GM18499 (cell line): ENCODE data around the gene LRRC47.
A peak's percentile ranks its signal among the peaks of the same experiment; 100 is the strongest.

Experiments used
- ATAC-seq: cut with Tn5 transposase; IDR thresholded peaks from one replicate; pipeline ENCODE4 v1.9.1; 2021; ENCODE audit warnings: moderate number of reproducible peaks; ENCODE audit not compliant: insufficient read depth, unreplicated experiment

The LRRC47 gene

GRCh38 chr1:3796215-3797061 is at the start of gene LRRC47:
Gene LRRC47 (minus strand): TSS chr1:3796498. CDS start chr1:3796476, 22 bp downstream.
- ATAC-seq, result peak; percentile 87

DNA sequence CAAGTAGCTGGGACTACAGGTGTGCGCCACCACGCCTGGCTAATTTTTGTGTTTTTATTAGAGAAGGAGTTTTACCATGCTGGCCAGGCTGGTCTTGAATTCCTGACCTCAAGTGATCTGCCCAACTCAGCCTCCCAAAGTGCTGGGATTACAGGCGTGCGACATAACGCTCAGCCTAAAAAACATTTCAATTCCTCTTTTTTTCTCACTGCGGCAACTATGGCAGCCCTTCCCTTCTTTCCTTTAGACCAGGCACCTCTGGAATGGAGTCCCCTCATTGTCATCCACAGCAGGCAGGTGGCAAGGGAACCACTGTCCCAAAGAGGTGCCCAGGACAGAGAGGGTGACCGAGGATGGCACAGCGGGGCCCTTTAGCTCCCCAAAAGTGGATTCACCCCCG is 46.6 kb upstream of the LRRC47 start:
- no peak for ATAC-seq

DNA sequence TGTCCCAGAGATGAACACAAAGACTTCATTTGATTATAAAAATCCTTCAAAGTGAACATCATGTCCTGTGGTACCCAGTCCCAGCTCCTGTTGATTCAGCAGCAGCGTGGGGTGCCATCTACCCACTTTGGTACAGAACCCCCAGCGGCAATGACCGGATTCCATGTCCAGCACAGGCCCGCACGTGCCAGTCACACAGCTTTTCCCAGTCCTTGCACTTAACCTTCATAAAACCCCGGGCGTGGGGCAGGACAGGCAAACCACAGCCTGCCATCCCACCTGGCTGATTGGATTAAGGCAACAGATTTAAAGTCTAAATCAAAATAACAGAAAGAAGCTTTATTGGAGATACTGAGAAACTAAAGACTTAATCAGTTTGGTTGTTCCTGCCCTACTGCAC is 45.2 kb upstream of the LRRC47 start:
- no peak for ATAC-seq

DNA sequence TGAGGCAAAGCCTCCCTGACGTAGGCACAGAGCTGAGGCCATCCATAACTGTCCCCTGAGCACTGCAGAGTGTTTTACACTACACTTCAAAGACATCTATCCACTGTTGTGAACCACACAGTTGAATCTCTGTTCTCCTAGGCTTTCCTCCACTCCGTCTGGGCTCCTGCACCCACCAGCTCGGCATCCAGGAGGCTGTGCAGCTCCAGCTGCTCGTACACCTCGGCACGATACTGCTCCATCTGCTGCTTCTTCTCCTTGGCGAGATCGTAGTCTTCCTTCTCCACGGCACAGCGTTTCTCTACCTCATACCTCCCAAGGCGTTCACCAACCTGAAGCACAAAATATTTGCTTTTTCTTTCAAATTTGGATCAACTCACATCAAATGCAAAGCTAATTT is 42.5 kb upstream of the LRRC47 start:
- no peak for ATAC-seq

DNA sequence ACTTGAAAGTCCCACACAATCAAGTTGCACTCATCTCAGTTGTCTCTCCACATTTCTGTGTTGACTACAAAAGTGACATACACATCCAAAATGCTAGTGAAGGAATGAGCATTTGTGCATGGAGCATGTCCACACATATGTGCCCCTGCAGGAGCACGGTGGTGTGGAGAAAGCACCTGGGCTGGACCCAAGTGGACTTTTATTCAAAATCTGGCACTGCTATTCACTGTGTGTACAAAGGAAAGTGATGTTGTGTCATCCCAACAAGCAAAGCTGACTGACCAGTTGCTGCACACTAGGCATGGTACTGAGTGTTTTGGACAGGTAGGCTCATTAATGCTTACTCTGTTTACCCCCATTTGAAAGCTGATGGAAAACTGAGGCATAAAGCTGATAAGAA is 41.4 kb upstream of the LRRC47 start:
- no peak for ATAC-seq

- no peak for ATAC-seq
These were observed 40.9 kb upstream of the LRRC47 start for GRCh38 chr1:3837200-3837599.

- ATAC-seq, result no peak
These were observed 40.1 kb upstream of the LRRC47 start for GRCh38 chr1:3836421-3836820.

DNA sequence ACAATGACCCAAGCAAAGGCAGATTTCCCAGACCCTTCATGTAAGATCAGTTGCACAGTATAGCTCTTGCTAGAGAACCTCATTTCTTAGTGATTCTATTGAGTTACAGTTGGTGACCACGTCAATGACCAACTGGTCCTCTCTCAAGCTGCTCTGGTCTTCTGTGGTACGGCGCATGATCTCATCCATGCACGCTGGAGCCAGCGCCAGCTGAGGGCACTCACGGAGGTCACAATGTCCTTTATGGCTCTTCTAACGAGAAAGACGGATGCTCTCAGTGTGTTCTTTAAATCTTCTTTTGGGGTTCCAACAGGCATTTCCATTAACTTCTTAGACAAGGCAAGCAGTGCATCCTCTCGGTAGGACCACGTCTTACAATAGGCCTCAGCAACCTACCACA is 38.4 kb upstream of the LRRC47 start:
- no peak for ATAC-seq

GRCh38 chr1:3831689-3832088 is 35.4 kb upstream of the LRRC47 start:
- ATAC-seq, result no peak

- no peak for ATAC-seq
These were observed 32.1 kb upstream of the LRRC47 start for GRCh38 chr1:3828391-3828790.

DNA sequence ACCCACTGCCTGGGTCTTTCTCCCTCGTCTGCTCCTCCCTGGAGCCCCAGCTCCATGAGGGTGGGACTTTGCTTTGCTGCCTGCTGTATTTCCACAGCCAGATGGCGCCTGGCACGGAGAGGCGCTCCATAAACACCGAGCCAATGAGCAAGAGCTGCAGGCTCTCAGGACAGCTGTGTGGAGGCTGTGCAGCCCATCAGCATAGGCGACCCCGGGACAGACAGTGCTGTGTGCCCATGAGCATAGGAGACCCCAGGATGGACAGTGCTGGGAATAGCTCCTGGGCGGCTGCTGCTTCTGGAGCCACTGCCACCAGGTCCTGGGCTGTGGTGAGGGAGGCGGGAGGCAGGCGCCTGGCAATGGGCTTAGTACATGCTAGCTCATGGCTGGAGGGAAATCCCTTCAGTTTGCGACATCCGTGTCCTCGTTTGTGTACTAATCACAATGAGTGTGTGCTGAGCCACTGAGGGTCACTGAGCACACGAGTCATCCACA is 31.6 kb upstream of the LRRC47 start:
- ATAC-seq, result no peak

DNA sequence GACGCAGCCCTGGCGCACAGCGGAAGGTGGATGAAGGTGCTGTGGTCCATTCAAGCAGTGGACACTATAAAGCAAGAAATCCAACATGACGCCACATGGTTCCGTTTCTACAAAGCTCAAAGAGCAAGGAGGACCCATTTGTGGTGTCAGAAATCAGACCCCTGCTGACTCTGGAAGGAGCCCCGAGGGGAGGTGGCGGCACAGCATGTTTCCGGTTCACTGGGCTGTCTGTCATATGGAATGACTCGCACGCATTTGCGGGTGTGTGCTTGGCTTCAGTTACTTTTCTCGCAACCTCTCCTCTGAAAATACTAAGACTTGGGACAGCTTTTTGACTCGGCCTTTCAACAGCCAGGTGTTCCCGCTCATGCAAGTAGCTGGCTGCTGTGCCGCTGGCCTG is 29.1 kb upstream of the LRRC47 start:
- ATAC-seq, result no peak

DNA sequence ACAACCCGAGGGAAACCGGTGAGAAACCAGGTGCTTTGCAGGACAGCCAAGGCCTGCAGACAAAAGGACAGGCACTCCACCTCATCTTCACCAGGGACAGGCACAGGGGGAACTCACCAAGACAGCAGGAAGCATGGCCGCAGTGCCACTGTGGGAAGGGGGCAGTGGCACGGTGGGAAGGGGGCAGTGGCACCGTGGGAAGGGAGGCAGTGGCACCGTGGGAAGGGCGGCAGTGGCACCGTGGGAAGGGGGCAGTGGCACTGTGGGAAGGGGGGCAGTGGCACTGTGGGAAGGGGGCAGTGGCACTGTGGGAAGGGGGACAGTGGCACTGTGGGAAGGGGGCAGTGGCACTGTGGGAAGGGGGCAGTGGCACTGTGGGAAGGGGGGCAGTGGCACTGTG is 28.4 kb upstream of the LRRC47 start:
- ATAC-seq, result no peak

GRCh38 chr1:3822421-3822820 is 26.1 kb upstream of the LRRC47 start:
- ATAC-seq, result no peak

DNA sequence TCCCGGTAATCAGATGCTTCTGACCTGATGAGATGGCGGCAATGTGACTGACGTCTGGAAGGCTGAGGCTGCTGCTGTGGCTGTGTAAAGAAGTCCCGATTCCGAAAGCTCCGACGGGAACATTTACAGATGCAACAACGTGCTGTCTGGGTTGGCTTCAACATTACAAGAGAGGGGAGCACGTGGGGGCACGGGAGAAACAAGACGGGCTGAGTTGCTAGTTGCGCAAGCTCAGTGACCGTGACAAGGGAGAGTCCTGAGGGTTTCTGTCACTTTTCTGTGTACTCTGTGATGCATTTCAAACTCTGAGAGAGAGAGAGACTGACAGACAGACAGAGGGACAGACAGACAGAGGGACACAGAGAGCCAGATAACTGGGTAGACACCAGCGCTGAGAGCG is 25.6 kb upstream of the LRRC47 start:
- no peak for ATAC-seq

DNA sequence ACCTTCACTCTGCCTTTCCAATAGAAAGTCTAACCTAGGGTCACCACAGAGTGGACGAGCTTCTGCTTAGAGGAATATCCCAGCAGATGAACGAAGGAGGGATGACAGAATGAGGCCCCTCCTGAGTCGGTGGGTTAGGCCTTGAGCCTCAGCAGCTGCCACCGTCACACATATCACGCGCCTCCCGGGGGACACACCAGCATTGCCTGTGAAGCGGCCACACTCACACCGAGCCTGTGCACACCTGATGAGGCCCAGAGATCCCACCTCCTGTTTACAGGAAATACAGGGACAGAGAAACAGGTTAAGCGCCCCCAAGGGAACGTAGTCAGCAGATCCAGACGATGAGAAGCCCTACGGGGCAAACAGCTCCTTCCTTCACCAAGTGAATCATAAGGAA is 25.1 kb upstream of the LRRC47 start:
- ATAC-seq, result no peak

- ATAC-seq, result no peak
These were observed 24.7 kb upstream of the LRRC47 start for GRCh38 chr1:3821004-3821403.

DNA sequence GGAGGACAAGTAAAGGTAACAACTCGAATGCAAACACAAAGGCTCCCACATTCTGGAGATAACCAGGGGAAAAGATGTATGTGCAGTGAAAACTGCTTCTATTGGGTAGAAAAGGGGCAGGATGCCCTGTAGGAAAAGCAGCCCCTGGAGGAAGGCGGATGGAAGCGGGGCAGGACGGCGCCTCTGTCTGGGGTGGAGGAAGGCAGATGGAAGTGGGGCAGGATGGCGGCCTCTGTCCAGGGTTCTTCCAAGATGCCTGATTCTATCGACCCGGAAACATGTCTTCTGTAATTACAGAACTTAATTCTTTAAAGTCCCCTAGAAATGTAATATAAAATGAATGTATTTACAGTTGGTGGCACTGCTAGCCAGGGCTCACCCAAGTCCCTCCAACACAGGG is 24.0 kb upstream of the LRRC47 start:
- no peak for ATAC-seq

DNA sequence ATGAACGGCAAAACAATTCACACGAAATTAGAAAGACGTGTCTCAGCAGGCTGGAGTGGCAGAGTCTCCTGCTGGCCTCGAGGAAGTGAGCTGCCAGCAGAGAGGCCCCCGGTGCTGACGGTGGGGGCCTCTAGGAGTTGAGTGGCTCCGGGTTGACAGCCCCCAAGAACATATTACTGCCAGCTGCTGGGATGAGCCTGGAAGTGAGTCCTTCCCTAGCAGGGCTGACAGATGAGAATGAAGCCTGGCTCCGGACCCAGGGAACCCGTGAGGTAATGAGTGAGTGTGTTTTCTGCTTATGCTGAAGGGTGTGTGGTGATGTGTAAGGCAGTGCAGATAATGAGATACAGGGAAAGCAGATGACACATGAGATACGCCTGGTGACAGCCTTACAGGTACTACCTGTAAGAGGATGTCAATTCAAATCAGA is 23.5 kb upstream of the LRRC47 start:
- no peak for ATAC-seq

DNA sequence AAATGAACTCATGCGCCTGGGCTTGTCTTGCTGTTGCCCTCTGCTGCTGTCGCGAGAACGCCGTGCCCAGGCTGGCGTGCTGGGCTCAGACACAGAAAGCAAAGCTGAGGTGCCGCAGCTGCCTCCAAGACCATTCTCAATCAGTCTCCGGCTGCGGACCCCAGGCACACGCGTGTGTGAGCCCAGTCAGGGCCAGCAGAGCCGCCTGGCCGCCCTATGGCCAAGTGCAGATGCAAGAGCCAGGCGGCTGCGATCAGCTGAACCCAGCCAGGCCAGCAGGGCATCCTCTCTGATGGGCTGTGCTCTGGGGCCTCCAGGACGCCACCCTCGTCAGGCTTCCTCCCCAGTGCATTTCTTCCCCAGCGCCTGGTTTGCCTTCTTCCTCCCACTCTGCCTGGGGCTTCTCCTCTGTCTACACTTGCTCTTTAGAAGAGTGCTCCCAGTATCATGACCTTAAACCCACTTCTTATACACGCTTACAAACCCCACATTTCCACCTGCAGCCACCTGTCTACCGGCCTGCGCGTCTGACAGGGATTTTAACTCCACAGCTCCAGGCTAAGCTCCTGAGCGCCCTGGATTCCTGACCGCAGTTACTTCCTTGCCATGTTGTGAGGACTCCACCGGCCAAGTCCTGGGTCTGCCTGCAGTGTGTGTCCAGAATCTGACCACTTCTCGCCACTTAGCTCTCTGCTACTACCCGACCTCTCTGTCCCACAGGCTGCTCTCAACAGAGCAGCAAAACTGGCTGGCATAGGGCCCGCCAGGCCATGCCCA is 21.7 kb upstream of the LRRC47 start:
- ATAC-seq, result no peak

GRCh38 chr1:3817138-3817740 is 20.9 kb upstream of the LRRC47 start:
- no peak for ATAC-seq
